K562 (cell line): Measurements from ENCODE around the gene PHTF1. TPM values are rescaled to one million over a fixed set of nuclear protein-coding genes. Genes with fewer than 3 reads are reported as not detected.

Experiments used
- ARID3A ChIP-seq: IDR thresholded peaks from 2 replicates; pipeline ENCODE4 v1.6.1; 2012; ENCODE audit warnings: low read depth, low read length, improper control_type of control experiment, borderline replicate concordance
- ARID4B ChIP-seq: sonication (generic); formaldehyde crosslinking; IDR thresholded peaks from 2 replicates; pipeline ENCODE4 v1.8.0; 2022; ENCODE audit warnings: mild to moderate bottlenecking, missing genetic modification reagents
- ARNT ChIP-seq, 2 experiments: fragments of 450-650 bp; IDR thresholded peaks; 2 replicates each; pipeline ENCODE4 v1.6.1; 2016; ENCODE audit warnings: mild to moderate bottlenecking in 1 of 2
- ATF3 ChIP-seq, 2 experiments: fragments of 450-650 bp in 1 of 2; sonication (generic) in 1 of 2; formaldehyde crosslinking in 1 of 2; IDR thresholded peaks in 1 of 2; conservative IDR thresholded peaks in 1 of 2; 2 replicates each; pipeline versions ENCODE4 v1.6.1 to v1.8.1; 2016 to 2023; ENCODE audit warnings: mild to moderate bottlenecking in 2 of 2, moderate library complexity in 2 of 2, inconsistent platforms in 1 of 2, missing genetic modification reagents in 1 of 2
- C11orf30 ChIP-seq: fragments of 450-650 bp; IDR thresholded peaks from 2 replicates; pipeline ENCODE4 v1.6.1; 2016; ENCODE audit warnings: low read depth, mild to moderate bottlenecking
- CHD1 ChIP-seq: fragments of 200-600 bp; sonication (generic); IDR thresholded peaks from one replicate; pipeline ENCODE4 v1.6.1; 2012; ENCODE audit warnings: mild to moderate bottlenecking, moderate library complexity, low read length, inconsistent platforms
- FOXO4 ChIP-seq: fragments of 450-650 bp; formaldehyde crosslinking; IDR thresholded peaks from 2 replicates; pipeline ENCODE4 v1.4.0; 2020; ENCODE audit warnings: mild to moderate bottlenecking, moderate library complexity
- ID3 ChIP-seq, 2 experiments: fragments of 250-450 bp in 1 of 2; fragments of 450-650 bp in 1 of 2; sonication (Bioruptor Pico) in 1 of 2; IDR thresholded peaks; 2 replicates each; pipeline versions ENCODE4 v1.6.1 to v1.8.0; 2016 to 2021; ENCODE audit warnings: mild to moderate bottlenecking in 2 of 2, moderate library complexity in 2 of 2, missing compliant biosample characterization in 1 of 2, missing genetic modification characterization in 1 of 2
- MXD1 ChIP-seq: fragments of 250-450 bp; sonication (Bioruptor Pico); IDR thresholded peaks from 2 replicates; pipeline ENCODE4 v1.8.0; 2021; ENCODE audit warnings: borderline replicate concordance, mild to moderate bottlenecking, moderate library complexity; ENCODE audit not compliant: poor library complexity, severe bottlenecking
- TCFL5 ChIP-seq: fragments of 250-450 bp; sonication (Bioruptor Pico); conservative IDR thresholded peaks from 2 replicates; pipeline ENCODE4 v1.6.1; 2021; ENCODE audit warnings: mild to moderate bottlenecking, moderate library complexity, matching md5 sums
- TEAD4 ChIP-seq, 2 experiments: sonication (generic) in 1 of 2; formaldehyde crosslinking in 1 of 2; IDR thresholded peaks; 2 replicates each; pipeline versions ENCODE4 v1.6.1 to v1.8.0; 2012 to 2022; ENCODE audit warnings: borderline replicate concordance in 1 of 2, inconsistent platforms in 1 of 2, low read length in 1 of 2, mild to moderate bottlenecking in 1 of 2, missing genetic modification reagents in 1 of 2
- TOE1 ChIP-seq, 2 experiments: fragments of 450-650 bp in 1 of 2; sonication (generic) in 1 of 2; formaldehyde crosslinking in 1 of 2; IDR thresholded peaks; 2 replicates each; pipeline versions ENCODE4 v1.7.1 to v1.8.0; 2016 to 2022; ENCODE audit warnings: borderline replicate concordance in 2 of 2, mild to moderate bottlenecking in 2 of 2, antibody characterized with exemption in 1 of 2, inconsistent platforms in 1 of 2, low read depth in 1 of 2, missing genetic modification reagents in 1 of 2, moderate library complexity in 1 of 2
- ZBTB17 ChIP-seq: fragments of 450-650 bp; formaldehyde crosslinking; IDR thresholded peaks from 2 replicates; pipeline ENCODE4 v1.4.0; 2020; ENCODE audit warnings: mild to moderate bottlenecking
- ZNF561 ChIP-seq: fragments of 450-650 bp; formaldehyde crosslinking; conservative IDR thresholded peaks from 2 replicates; pipeline ENCODE4 v1.4.0; 2020; ENCODE audit warnings: mild to moderate bottlenecking, moderate library complexity
- polyA plus RNA-seq, 8 experiments: library from polyadenylated mRNA; depleted of rRNA in 4 of 8; stranded (reverse) in 5 of 8; unstranded in 3 of 8; fragments of >200 nt; fragmentation: Nextera tagmentation in 2 of 8; fragmentation: Illumina TruSeq in 1 of 8; extraction: Ambion mirVana in 2 of 8; extraction: Trizol in 1 of 8; gene quantifications; 2 replicates each; pipeline versions ENCODE4 v1.2.1 to v1.2.3, GENCODE V29; 2011 to 2014; ENCODE audit warnings: inconsistent platforms in 1 of 8, missing spikeins in 1 of 8
- total RNA-seq, 7 experiments: library from RNA; depleted of rRNA in 6 of 7; stranded (reverse); fragments of >200 nt in 6 of 7; fragmentation: Illumina TruSeq in 2 of 7; extraction: Trizol in 2 of 7; gene quantifications; 2 replicates each; pipeline versions ENCODE4 v1.2.1 to v1.2.3, GENCODE V29; 2011 to 2021; ENCODE audit warnings: low replicate concordance in 1 of 7

Gene PHTF1
- total and polyA plus RNA-seq, 9 of the 15 experiments (the other 6 are each of a cell fraction or from before 2014, with no cell fraction given) = 8.4 to 36.2 (median 23.0) TPM

GRCh38 chr1:113758631-113759332, 504 bp downstream of the PHTF1 start (continued):
- no peak for TF ChIP-seq TCFL5 (CRISPR knock-in tag)
- TF ChIP-seq CHD1 = peak; percentile 81
- TF ChIP-seq FOXO4 = no peak
- TF ChIP-seq ARID3A = no peak
- 0 out of 4 replicates have a peak, but pooled peaks of 1 of the 2 experiments have one; percentile 20 for TF ChIP-seq ARNT (IDR thresholded peaks at IDR 0.05)
- TF ChIP-seq TOE1 (IDR thresholded peaks at IDR 0.05; ENCODE audit: borderline replicate concordance) = no peak
- no peak for TF ChIP-seq TOE1 (CRISPR knock-in tag; IDR thresholded peaks at IDR 0.05; ENCODE audit: borderline replicate concordance, low read depth)
- TF ChIP-seq ZNF561 = no peak; the same call in 1 of the 2 replicates
- TF ChIP-seq ID3 (CRISPR knock-in tag; IDR thresholded peaks at IDR 0.05) = no peak
- TF ChIP-seq ID3 (tag; IDR thresholded peaks at IDR 0.05) = peak; percentile 18; the same call in 1 of the 2 replicates
- peak; percentile 99 for TF ChIP-seq ZBTB17 (CRISPR knock-in tag)
- TF ChIP-seq C11orf30 = no peak
- TF ChIP-seq MXD1 (CRISPR knock-in tag) = no peak
- no peak for TF ChIP-seq TEAD4 (IDR thresholded peaks at IDR 0.05; ENCODE audit: low read length)
- TF ChIP-seq TEAD4 (CRISPR knock-in tag; IDR thresholded peaks at IDR 0.05; ENCODE audit: borderline replicate concordance) = no peak
- peak; percentile 87 for TF ChIP-seq ARID4B (CRISPR knock-in tag)
- TF ChIP-seq ATF3 (IDR thresholded peaks at IDR 0.05) = no peak
- TF ChIP-seq ATF3 (CRISPR knock-in tag; conservative IDR thresholded peaks at IDR 0.05) = no peak; the same call in 1 of the 2 replicates
